GM10248 (cell line): Measurements from ENCODE around the gene ALOX15.
"Not testable (repeated sequence)": the region's sequence is repeated elsewhere in the genome, so short reads cannot be mapped to it uniquely, and the experiment has no call there.

Source experiments
- CTCF ChIA-PET: fragments of 300-600 bp; sonication (Branson Sonifier 250); formaldehyde crosslinking; extraction: SDS; loops from one replicate; lab custom pipeline; 2021; ENCODE audit warnings: antibody characterized with exemption; lab: Yijun Ruan, JAX
- POLR2A ChIA-PET: fragments of 350-650 bp; sonication (Branson Sonifier 250); formaldehyde crosslinking; extraction: SDS; loops from one replicate; lab custom pipeline; 2020; ENCODE audit warnings: antibody characterized with exemption; lab: Yijun Ruan, JAX
- DNase-seq: peaks from one replicate; pipeline ENCODE4 v3.0.0; 2012; ENCODE audit errors: extremely low spot score
- CTCF ChIP-seq: IDR thresholded peaks from 2 replicates; pipeline ENCODE4 v1.5.1; 2012; ENCODE audit warnings: mild to moderate bottlenecking, low read depth; ENCODE audit errors: extremely low read depth, missing control alignments, control extremely low read depth

The ALOX15 gene

GRCh38 chr17:4607773-4608187 lies 33.7 kb downstream of the ALOX15 start:
- CTCF ChIA-PET, result interaction anchor here (1.5 to 2.7 kb wide), 4 partner anchors 8 to 42 kb away, joined by 4 to 8 read pairs (median 6); no protein-coding TSS in a partner anchor
- POLR2A ChIA-PET, result no interaction called here
- no peak for TF ChIP-seq CTCF
- DNase-seq, result no peak

- POLR2A ChIA-PET, result no interaction called here
- CTCF ChIA-PET, result interaction anchor here (0.9 to 2.7 kb wide), 5 partner anchors 9 to 42 kb away, joined by 4 to 8 read pairs (median 5); no protein-coding TSS in a partner anchor
- no peak for DNase-seq
- no peak for TF ChIP-seq CTCF
Observed at GRCh38 chr17:4607261-4607741, 34.2 kb downstream of the ALOX15 start.

- TF ChIP-seq CTCF, result no peak
- peak; percentile 62 for DNase-seq
- CTCF ChIA-PET, result interaction anchor here (1.0 to 1.3 kb wide), 2 partner anchors 11 to 19 kb away, joined by 3 read pairs; no protein-coding TSS in a partner anchor
- POLR2A ChIA-PET, result no interaction called here
Observed at GRCh38 chr17:4605826-4606225, 35.7 kb downstream of the ALOX15 start.

- DNase-seq, CTCF ChIA-PET, POLR2A ChIA-PET: not testable (repeated sequence)
Observed at GRCh38 chr17:4604736-4605135, 36.7 kb downstream of the ALOX15 start.

GRCh38 chr17:4604111-4604644 lies 37.3 kb downstream of the ALOX15 start:
- CTCF ChIA-PET, result no interaction called here
- no peak for DNase-seq
- POLR2A ChIA-PET, result no interaction called here
- TF ChIP-seq CTCF, result no peak

- ChIA-PET POLR2A (no interaction called here), CTCF (interaction anchor here (1.1 kb wide), 1 partner anchor 35 kb away, joined by 3 read pairs; no protein-coding TSS in a partner anchor)
- no peak for TF ChIP-seq CTCF
- DNase-seq, result no peak
Observed at GRCh38 chr17:4602041-4602440, 39.4 kb downstream of the ALOX15 start.

- POLR2A ChIA-PET, result no interaction called here
Observed at GRCh38 chr17:4601326-4601725, 40.2 kb downstream of the ALOX15 start.

More at GRCh38 chr17:4601326-4601725, 40.2 kb downstream of the ALOX15 start:
- CTCF ChIA-PET, result interaction anchor here (0.9 kb wide), 1 partner anchor 8 kb away, joined by 4 read pairs; no protein-coding TSS in a partner anchor
- TF ChIP-seq CTCF, result no peak
- no peak for DNase-seq
